GM18870 (cell line): ENCODE results near the gene ZNF215.
A peak's percentile ranks its signal among the peaks of the same experiment; 100 is the strongest.
"Not testable (repeated sequence)": the region's sequence is repeated elsewhere in the genome, so short reads cannot be mapped to it uniquely, and the experiment has no call there.

Source experiments
- ATAC-seq: cut with Tn5 transposase; IDR thresholded peaks from one replicate; pipeline ENCODE4 v1.9.1; 2021; ENCODE audit warnings: moderate library complexity; ENCODE audit not compliant: unreplicated experiment

ZNF215 gene

DNA sequence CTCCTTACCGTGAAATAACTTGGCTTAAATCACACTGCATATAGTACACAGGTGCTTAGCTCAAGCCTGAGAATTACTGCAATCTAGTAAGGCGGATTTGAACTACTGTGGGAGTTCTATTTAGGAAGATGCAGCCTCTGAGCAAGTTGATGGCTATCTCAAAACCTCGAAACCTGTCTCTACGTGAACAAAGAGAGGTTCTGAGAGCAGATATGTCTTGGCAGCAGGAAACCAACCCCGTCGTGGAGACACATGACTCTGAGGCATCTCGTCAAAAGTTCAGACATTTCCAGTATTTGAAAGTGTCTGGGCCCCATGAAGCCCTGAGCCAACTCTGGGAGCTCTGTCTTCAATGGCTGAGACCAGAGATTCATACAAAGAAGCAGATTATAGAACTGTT, 5.9 kb downstream of the ZNF215 start:
- ATAC-seq, result no peak

DNA sequence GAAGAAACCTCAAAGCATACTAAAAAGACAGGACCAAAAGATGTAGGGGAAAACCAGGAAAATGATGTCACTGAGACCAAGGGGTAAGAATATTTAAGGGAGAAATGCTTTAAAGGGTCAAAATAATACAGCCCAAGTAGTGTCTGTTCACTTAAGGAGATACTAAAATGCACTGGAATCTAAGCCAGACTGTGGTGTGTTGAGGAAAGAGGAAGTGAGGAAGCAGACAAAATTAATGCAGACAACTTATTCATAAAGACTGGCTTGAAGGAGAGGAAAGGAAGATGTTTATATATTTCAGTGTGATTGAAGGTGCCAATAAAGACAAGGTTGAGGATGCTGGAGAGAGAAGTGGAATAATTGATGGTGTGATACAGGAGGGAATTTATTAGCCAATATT, 15.7 kb downstream of the ZNF215 start:
- no peak for ATAC-seq

DNA sequence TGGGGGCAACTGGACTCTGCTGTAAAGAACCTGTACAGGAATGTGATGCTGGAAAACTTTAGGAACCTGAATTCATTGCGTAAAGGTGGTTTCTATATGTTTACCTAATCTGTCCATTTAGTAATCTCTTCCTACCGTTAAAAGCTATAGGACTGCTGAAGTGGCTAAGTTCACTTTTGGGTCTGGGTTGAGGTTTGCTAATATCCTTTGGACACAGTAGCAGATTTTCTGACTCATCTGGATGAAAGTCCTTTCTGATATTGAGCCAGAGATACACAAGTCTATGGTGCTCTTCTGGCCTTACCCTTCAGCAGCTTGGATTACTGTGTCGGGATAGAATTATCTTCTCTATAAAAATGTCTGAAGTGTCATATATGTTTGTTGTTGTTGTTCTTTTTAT, 16.9 kb downstream of the ZNF215 start:
- no peak for ATAC-seq

DNA sequence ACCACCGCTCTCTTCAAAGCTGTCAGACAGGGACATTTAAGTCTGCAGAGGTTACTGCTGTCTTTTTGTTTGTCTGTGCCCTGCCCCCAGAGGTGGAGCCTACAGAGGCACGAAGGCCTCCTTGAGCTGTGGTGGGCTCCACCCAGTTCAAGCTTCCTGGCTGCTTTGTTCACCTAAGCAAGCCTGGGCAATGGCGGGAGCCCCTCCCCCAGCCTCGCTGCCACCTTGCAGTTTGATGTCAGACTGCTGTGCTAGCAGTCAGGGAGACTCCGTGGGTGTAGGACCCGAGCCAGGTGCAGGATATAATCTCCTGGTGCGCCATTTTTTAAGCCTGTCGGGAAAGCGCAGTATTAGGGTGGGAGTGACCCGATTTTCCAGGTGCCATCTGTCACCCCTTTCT, 28.0 kb downstream of the ZNF215 start:
- ATAC-seq, result not testable (repeated sequence)

DNA sequence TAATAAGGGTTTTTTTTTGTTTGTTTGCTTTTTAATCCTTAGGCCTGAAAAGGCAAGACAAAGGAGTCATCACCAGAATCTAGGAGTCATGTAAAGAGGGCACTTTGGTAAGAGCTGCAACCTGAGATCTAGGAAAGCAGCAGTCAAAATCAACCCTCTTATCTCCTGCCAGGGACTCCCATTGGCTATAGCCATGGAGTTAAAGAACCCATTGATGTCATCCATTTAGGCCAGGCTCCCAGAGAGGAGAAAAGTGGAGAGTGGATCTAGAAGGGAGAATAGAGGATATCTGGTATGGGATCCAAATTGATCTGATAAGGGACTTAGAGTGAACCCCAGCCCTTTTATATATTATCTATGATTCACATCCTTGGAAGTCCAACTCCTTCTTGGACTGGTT, 35.9 kb downstream of the ZNF215 start:
- ATAC-seq, result no peak

DNA sequence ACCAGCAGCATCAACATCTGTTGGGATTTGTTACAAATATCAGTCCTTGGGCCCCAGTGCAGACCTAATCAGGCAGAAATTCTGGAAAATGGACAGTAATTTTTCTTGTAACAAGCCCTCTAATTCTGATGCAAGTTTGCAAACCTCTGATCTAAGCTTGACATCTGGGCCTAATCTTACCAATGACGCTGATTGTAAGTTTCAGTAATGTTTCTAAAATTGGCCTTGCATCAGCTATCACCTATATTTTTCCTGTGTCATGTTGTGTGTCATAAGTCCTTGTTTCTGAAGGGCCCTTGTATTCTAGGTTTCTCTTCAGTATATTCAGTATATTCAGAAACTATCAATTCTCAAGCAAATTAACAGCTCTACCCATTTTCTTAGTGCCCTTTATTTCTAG, 36.4 kb downstream of the ZNF215 start:
- no peak for ATAC-seq

DNA sequence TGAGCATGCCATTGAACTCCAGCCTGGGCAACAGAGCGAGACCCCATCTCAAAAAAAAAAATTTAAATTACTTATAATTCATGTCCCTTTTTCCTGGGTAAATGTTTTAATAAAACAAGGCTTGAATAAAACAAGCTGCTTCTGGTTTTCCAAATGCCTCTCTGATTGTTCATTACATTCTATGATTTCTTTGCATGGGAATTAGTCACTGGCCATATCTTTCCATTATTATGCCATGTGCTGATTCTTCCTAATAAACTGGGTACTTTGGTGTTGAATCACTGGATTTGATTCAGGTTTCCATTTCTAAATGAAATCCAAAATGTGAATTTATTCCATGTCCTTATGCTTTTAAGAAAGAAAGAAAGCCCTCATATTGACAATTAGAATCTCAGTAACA, 42.6 kb downstream of the ZNF215 start:
- ATAC-seq, result no peak

DNA sequence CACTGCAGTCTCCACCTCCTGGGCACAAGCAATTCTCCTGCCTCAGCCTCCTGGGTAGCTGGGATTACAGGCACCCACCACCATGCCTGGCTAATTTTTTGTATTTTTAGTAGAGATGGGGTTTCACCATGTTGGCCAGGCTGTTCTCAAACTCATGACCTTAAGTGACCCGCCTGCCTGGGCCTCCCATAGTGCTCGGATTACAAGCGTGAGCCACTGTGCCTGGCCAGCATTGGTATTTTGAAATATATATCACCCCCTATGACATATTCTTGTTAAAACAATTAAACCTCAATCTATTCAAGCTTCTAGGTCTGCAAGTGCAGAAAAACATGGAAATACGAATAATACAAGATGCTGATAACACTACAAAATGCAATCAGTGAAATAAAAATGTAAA, 43.6 kb downstream of the ZNF215 start:
- ATAC-seq, result not testable (repeated sequence)

DNA sequence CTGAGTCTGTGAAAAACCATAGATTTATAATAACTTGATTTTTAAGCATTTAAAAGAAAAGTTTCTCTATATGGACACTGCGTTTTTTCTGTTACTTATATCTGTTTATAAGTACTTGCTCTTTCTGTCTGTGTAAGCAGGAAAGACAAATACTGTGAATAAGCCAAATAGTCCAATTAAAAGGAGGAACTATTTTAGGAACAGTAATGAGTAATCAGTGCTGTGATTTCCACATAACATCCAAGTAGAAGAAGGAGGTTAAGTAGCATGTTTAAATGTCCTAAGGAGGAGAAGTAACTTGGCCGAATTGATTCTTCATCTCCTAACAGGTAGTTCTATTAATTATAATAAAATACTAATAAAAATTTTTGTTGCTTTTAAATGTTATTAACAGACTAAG, 53.1 kb downstream of the ZNF215 start:
- ATAC-seq, result no peak

DNA sequence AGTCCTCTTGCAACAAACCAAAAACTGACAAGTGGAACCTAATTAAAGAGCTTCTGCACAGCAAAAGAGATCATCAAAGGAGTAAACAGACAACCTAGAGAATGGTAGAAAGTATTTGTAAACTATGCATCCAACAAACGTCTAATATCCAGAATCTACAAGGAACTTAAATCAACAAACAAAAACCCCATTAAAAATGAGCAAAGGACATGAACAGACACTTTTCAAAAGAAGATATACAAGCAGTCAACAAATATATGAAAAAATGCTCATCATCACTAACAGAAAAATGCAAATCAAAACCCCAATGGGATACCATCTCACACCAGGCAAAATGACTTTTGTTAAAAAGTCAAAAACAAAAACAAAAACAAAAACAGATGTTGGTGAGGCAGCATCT, 60.3 kb downstream of the ZNF215 start:
- ATAC-seq, result no peak

DNA sequence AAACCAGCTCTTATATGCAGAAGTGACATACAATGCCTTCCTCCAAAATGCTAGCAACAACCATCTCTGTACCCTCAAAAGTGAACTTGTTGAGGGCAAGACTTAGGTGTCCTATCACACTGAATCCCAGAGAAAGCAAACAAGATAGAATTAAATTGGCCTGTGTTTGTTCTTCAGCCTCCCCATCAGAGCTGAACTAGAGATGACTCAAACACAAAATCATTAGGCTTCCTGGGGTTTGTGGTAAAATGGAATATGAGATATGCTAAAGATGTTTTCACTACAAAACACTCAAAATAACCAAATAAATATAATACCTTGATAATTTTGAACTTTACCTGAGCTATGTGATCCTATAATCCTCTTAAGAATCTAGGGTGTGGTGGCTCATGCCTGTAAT, 62.3 kb downstream of the ZNF215 start:
- no peak for ATAC-seq

DNA sequence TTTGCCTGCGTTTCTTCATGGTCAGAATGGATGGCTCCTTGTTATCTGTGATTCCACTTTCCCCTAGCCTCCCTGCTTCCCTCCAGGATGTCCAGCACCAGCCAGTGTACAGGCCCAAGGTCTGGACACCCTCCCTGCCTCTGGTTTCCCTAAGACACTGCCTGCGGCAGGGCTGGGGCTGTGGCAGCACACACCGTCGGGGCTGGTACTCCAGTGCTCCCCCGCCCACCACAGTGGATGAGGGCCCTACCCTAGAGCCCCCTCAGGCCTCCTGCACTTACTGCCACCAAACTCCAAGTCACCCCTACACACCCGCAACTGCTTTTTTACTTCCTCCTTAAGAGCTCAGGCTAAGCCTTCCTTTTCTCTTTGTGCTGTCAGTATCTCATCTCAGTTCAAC, 65.0 kb downstream of the ZNF215 start:
- ATAC-seq, result no peak

DNA sequence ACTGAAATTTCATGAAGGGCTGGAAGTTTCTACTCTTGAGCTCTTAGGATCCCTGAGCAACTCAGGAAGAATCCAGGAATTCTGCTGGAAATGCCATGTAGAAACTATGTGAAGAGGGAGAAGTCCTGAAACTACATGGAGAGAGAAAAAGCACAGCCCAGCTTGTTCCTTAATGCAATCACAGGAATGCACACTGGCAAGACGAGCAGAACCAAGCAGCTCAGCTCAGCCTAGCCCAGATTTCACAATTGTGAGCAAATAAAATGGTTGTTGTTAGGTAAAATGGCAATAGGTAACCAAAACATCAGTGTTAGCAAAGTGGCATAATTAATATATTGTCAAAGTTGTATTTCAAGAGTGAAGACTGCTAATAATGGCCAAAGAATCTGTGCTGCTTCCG, 65.8 kb downstream of the ZNF215 start:
- ATAC-seq, result no peak

DNA sequence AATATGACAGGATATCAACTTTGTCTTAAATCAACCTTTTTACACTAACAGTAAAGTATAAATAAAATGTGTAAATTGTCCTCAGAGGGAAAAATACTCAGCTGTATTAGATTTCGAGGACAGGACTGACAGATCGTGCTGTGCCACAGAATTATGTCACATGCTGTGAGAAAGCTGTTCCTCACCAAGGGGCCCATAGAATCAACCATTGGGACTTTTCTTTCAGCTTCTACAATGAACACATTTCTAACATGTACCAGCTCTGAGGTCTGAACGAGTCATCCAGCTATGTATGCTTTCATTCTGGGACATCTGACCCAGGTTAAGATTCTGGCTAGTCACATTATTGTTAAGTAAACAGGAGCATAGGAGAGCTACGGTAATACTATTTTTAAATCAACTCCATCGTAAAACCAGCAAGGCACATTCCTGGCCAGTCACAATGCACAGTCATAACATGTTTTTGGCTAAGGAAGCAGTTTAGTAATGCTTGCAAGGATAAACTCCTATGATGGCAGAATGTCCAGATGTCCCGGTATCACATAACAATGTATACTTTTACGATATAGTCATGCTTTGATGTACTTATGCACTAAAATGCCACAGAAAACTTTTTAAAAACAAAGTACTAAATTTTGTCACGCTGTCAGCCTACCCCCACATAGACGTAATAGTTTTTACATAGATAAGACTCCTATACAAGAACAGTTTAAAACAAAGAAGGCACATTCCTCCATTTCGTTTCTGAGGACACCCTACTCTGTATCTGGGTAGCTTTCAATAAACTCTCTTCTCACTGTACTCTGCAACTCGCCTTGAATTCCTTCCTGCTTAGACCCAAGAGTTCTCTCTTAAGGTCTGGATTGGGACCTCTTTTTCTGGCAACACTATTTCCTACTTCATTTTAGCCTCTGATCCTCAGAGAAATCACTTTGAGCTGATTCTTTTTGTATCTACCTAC, 66.5 kb downstream of the ZNF215 start:
- no peak for ATAC-seq

DNA sequence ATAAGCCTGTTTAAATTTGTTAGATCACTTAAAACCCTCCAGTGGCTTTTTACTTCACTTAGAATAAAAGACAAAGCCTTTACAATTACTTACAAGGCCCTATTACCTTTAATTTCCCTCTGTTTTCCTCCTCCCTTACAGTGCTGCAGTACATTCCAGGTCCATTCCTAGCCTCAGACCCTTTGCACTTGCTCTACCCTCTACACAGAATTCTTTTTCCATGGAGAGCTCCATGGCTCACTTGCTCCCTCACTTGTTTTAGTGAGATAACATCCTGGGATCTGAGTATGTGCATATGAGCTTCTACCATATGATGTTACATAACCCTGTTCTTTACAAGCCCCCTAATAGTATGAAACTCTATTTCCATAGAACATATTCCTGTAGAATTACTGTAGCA, 69.5 kb downstream of the ZNF215 start:
- ATAC-seq, result no peak

DNA sequence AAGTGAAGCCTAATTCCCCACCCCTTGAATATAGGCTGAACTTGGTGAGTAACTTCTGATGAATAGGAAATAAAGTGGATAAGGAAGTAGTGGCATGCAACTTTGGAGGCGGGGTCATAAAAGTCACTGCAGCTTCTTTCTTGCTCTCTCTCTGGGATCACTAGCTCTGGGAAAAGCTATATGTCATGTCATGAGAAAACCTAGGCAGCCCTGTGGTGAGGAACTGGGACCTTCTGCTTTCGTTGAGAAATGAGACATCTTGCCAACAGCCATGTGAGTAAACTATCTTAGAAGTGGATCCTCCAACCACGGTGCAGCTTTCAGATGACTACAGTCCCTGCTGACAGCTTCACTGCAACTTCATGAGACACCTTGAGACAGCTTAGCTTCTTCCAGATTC, 78.3 kb downstream of the ZNF215 start:
- peak; percentile 68 for ATAC-seq
